ENCODE data around the gene AKAP6.
"Not testable (repeated sequence)": the region's sequence is repeated elsewhere in the genome, so short reads cannot be mapped to it uniquely, and the experiment has no call there.

Gene AKAP6

DNA sequence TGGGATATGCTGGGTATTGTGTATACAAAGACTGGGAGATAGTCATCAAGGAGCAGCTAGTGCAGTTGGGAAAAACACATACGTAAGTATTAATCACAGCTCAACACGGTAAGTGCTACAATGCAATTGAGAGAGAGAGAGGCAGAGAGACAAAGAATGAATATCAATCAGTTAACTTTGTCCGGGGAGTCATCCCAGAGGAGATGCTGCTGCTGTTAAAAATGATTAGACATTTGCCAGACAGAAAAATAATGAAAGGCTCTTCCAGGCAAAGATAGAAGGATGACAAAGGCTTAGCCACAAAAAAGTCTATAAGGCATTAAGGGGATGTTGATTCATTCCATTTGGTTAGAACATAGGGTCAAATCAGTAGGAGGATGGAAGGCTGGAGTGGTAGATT lies 45.1 kb downstream of the AKAP6 start:
- no peaks in the 10 kb centered on the region for H3K27me3 ChIP-seq (replicated peaks; ENCODE audit: control insufficient read depth, insufficient read depth, low read length)
- H3K4me3 ChIP-seq (ENCODE audit: low read length) = no peak overlapping the region

DNA sequence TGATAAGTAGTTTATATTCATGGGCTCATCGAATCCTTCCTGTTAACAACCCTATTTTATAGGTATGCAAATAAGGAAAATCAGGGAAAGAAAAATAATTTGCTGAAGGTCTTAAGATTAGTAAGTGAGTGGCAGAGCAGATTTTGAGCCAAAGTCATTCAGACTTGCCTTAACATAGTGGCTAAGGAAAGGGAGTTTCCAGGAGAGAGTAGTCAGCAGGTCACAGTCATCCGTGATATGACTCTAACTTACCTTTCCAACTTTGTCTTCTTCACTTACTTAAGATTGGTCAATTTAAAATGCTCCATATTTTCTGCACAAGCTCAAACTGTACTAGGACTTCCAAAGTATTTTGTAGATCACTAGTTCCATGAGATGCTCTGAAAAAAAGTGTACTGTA lies 46.6 kb downstream of the AKAP6 start:
- Histone ChIP-seq H3K27me3 (replicated peaks; ENCODE audit: control insufficient read depth, insufficient read depth, low read length) (no peaks in the 10 kb centered on the region), H3K4me1 (ENCODE audit: control insufficient read depth, insufficient read depth, low read length) (peaks cover 21% of the 10 kb centered on the region), H3K9me3 (ENCODE audit: control insufficient read depth, low read length) (no peaks in the 10 kb centered on the region), H3K4me3 (ENCODE audit: low read length) (no peak overlapping the region), H3K36me3 (ENCODE audit: control insufficient read depth, insufficient read depth, low read length, severe bottlenecking) (no peaks in the 10 kb centered on the region), H3K9ac (ENCODE audit: low read length) (no peak overlapping the region)
- no peak for DNase-seq (ENCODE audit: low read depth)

More for the DNA sequence above, 45.1 kb downstream of the AKAP6 start:
- H3K4me1 ChIP-seq (ENCODE audit: control insufficient read depth, insufficient read depth, low read length) = peaks cover 21% of the 10 kb centered on the region
- no peak overlapping the region for H3K9ac ChIP-seq (ENCODE audit: low read length)
- no peaks in the 10 kb centered on the region for H3K36me3 ChIP-seq (ENCODE audit: control insufficient read depth, insufficient read depth, low read length, severe bottlenecking)
- H3K9me3 ChIP-seq (ENCODE audit: control insufficient read depth, low read length) = no peaks in the 10 kb centered on the region
- DNase-seq (ENCODE audit: low read depth) = no peak

DNA sequence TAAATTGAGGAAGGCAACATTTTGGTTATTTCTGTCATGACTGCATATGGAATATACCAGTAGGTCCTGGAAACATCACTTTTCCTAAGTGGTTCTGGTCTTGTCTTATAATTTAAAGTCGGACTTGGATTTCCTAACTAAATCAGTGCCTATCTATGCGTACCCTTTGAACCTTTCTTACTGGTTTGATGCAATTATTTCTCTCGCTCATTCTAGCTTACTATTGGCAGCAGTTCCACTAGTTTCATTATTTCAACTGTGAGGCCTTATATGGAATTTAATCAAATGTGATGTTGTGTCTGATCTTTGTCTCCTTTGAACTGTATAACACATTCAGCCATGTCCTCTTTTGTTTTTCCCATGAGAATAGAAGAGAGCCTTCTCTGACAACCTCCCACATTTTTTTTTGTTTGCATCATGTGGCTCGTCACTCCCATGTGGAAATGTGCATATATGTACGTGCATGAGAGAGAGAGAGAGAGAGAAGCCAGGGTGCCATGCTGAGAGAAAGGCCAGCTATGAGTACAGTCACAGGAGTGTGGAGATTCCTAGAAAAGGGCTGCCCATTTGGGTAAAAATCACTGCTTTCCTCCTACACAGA lies 48.0 kb downstream of the AKAP6 start:
- Histone ChIP-seq H3K9me3 (ENCODE audit: control insufficient read depth, low read length) (no peaks in the 10 kb centered on the region), H3K27me3 (replicated peaks; ENCODE audit: control insufficient read depth, insufficient read depth, low read length) (no peaks in the 10 kb centered on the region), H3K4me3 (ENCODE audit: low read length) (no peak overlapping the region), H3K36me3 (ENCODE audit: control insufficient read depth, insufficient read depth, low read length, severe bottlenecking) (no peaks in the 10 kb centered on the region), H3K9ac (ENCODE audit: low read length) (no peak overlapping the region), H3K4me1 (ENCODE audit: control insufficient read depth, insufficient read depth, low read length) (peaks cover 9% of the 10 kb centered on the region)
- DNase-seq (ENCODE audit: low read depth) = no peak

DNA sequence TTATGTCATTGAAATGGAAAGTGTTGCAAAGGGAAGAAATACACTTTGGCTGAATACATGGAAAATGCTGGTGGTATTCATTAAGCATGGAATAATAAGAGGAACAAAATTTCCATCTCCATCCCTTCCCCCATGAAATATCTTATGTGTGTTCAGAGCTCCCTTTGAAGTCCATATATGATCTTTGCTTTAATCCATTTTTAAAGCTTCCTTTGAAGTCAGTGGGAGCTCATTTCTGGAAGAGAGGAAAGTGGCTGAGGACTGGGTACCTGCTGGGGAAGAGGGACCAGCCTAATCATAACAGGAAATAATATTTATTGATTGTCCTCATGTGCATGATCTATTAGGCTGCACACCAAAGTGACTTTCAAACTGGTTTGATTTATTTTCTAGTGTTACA lies 49.2 kb downstream of the AKAP6 start:
- Histone ChIP-seq H3K36me3 (ENCODE audit: control insufficient read depth, insufficient read depth, low read length, severe bottlenecking) (no peaks in the 10 kb centered on the region), H3K4me3 (ENCODE audit: low read length) (no peak overlapping the region), H3K9me3 (ENCODE audit: control insufficient read depth, low read length) (no peaks in the 10 kb centered on the region), H3K4me1 (ENCODE audit: control insufficient read depth, insufficient read depth, low read length) (peaks cover 5% of the 10 kb centered on the region), H3K27me3 (replicated peaks; ENCODE audit: control insufficient read depth, insufficient read depth, low read length) (no peaks in the 10 kb centered on the region), H3K9ac (ENCODE audit: low read length) (no peak overlapping the region)
- DNase-seq (ENCODE audit: low read depth) = no peak

DNA sequence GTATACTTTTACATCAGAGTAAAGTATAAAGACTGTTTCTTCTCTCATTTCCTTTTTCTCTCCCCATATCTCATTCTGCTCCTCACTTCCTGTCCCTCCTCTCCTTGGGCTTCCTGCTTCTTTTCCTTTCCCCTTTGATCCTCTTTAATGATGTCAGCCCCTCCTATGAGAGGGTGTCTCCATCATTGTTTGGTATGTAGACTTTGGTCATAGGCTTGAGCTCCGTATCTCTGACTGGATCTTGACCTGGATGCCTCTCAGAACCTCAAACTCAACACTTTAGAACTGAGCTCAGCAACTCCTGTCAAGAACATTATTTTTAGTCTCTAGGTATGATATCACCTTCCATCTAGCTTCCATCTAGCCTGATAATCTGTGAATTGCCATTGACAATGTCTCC lies 50.3 kb downstream of the AKAP6 start:
- no peak overlapping the region for H3K9ac ChIP-seq (ENCODE audit: low read length)
- DNase-seq (ENCODE audit: low read depth) = no peak
- no peaks in the 10 kb centered on the region for H3K9me3 ChIP-seq (ENCODE audit: control insufficient read depth, low read length)
- H3K4me3 ChIP-seq (ENCODE audit: low read length) = no peak overlapping the region
- no peaks in the 10 kb centered on the region for H3K4me1 ChIP-seq (ENCODE audit: control insufficient read depth, insufficient read depth, low read length)
- no peaks in the 10 kb centered on the region for H3K36me3 ChIP-seq (ENCODE audit: control insufficient read depth, insufficient read depth, low read length, severe bottlenecking)
- no peaks in the 10 kb centered on the region for H3K27me3 ChIP-seq (replicated peaks; ENCODE audit: control insufficient read depth, insufficient read depth, low read length)

DNA sequence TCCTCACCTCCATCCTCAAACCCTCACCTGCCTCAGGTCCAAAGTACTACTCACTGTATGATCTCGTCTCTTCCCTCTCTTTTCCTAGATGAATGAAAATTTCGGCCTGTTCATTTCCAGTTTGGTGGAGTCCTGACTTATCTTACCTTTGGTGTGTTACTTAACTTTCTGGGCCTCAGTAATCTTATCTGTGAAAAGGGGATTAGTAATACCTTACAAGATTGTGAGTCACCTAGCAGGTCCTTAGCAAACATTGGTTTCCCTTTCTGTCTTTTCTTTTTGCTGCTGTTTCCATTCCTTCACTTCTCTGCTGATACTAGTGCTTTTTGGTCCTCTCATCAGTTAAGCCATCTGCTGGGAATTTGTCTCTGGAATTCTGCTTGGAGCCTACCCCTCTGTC lies 52.8 kb downstream of the AKAP6 start:
- Histone ChIP-seq H3K36me3 (ENCODE audit: control insufficient read depth, insufficient read depth, low read length, severe bottlenecking) (no peaks in the 10 kb centered on the region), H3K9me3 (ENCODE audit: control insufficient read depth, low read length) (no peaks in the 10 kb centered on the region), H3K9ac (ENCODE audit: low read length) (no peak overlapping the region), H3K27me3 (replicated peaks; ENCODE audit: control insufficient read depth, insufficient read depth, low read length) (no peaks in the 10 kb centered on the region), H3K4me1 (ENCODE audit: control insufficient read depth, insufficient read depth, low read length) (no peaks in the 10 kb centered on the region), H3K4me3 (ENCODE audit: low read length) (no peak overlapping the region)
- no peak for DNase-seq (ENCODE audit: low read depth)

DNA sequence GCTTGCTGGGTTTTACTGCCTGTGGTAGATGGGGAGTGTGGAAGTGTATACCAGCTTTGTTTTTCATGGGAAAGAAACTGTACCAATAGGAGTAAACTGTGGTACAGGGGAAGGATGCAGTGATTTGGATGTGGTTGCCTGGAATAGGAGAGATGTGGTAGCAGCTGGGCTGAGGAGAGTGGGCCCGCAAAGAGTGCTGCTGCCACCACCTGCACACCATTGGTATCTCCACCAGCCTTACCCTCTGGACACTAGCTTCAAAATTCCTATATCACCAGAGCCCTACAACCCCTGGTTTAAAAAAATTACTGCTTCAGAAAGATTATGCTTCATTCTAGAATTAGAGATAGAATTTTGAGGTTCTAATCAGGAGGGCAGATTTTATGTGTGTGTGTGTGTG lies 53.6 kb downstream of the AKAP6 start:
- Histone ChIP-seq H3K27me3 (replicated peaks; ENCODE audit: control insufficient read depth, insufficient read depth, low read length) (no peaks in the 10 kb centered on the region), H3K9ac (ENCODE audit: low read length) (no peak overlapping the region), H3K4me1 (ENCODE audit: control insufficient read depth, insufficient read depth, low read length) (no peaks in the 10 kb centered on the region), H3K9me3 (ENCODE audit: control insufficient read depth, low read length) (no peaks in the 10 kb centered on the region), H3K36me3 (ENCODE audit: control insufficient read depth, insufficient read depth, low read length, severe bottlenecking) (no peaks in the 10 kb centered on the region), H3K4me3 (ENCODE audit: low read length) (no peak overlapping the region)
- DNase-seq (ENCODE audit: low read depth) = peak; percentile 24

DNA sequence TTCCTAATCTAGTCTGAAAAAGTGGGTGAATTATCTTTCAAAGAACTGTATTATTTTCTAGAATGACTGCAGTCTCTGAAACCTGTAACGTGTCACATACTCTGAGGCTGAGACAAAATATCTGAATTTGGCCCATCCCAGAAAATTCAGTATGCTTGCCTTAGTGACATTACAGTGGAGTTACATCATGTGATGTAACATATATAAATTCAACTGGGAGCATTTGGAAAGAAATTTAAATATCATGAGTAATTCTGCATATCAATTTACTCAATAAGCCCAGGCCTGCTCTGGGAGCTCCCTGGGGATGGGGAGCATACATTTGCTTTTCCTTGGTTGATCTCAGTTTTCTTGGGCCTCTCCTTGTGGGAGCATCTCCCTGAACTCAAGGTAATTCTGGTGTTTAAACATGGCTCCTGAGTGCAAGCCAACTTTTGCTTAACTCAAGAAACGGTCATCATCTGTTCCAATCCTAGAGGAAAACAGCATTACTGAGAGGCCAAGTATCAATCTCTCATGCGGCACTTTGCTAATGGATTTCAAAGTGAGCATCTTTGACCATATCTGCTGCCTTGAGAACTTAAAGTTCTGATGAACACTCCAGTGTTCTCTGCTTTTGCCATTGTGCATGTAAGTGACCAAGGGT lies 54.4 kb downstream of the AKAP6 start:
- H3K27me3 ChIP-seq (replicated peaks; ENCODE audit: control insufficient read depth, insufficient read depth, low read length) = no peaks in the 10 kb centered on the region
- no peak overlapping the region for H3K9ac ChIP-seq (ENCODE audit: low read length)
- peak; percentile 15 for DNase-seq (ENCODE audit: low read depth)
- no peaks in the 10 kb centered on the region for H3K9me3 ChIP-seq (ENCODE audit: control insufficient read depth, low read length)
- no peaks in the 10 kb centered on the region for H3K4me1 ChIP-seq (ENCODE audit: control insufficient read depth, insufficient read depth, low read length)
- H3K36me3 ChIP-seq (ENCODE audit: control insufficient read depth, insufficient read depth, low read length, severe bottlenecking) = no peaks in the 10 kb centered on the region
- H3K4me3 ChIP-seq (ENCODE audit: low read length) = no peak overlapping the region

DNA sequence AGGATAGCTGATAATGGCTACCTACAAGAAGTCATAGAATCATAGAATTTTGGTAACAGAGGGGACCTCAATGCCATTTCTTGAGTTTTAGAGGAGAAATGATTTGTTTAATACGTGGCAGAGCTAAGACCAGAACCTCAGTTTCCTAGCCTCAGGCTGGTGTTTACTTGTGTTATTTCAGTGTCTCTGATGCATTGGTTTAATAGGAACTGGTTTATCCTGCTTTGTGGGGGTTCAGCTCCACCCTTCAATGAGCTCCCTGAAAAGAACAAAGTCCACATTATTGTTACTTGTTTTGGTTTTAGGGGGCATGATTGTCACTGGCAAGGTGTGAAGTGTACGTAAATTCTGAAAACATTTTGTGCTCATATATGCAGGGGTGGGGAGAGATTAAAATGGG lies 55.4 kb downstream of the AKAP6 start:
- H3K9me3 ChIP-seq (ENCODE audit: control insufficient read depth, low read length) = peaks cover 6% of the 10 kb centered on the region
- no peaks in the 10 kb centered on the region for H3K27me3 ChIP-seq (replicated peaks; ENCODE audit: control insufficient read depth, insufficient read depth, low read length)
- no peak for DNase-seq (ENCODE audit: low read depth)

DNA sequence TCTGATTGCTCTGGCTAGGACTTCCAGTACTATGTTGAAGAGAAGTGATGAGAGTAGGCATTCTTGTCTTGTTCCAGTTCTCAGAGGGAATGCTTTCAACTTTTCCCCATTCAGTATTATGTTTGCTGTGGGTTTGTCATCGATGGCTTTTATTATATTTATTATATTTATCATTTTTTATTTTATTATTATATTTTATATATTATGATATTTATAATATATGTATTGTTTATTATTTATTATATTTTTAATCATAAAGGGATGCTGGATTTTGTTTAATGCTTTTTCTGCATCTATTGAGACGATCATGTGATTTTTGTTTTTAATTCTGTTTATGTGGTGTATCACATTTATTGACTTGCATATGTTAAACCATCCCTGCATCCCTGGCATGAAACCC lies 58.2 kb downstream of the AKAP6 start:
- H3K9me3 ChIP-seq (ENCODE audit: control insufficient read depth, low read length) = peaks cover 17% of the 10 kb centered on the region
- not testable (repeated sequence) for H3K9ac ChIP-seq (ENCODE audit: low read length); H3K36me3 ChIP-seq (ENCODE audit: control insufficient read depth, insufficient read depth, low read length, severe bottlenecking); H3K4me3 ChIP-seq (ENCODE audit: low read length); H3K27me3 ChIP-seq (replicated peaks; ENCODE audit: control insufficient read depth, insufficient read depth, low read length); H3K4me1 ChIP-seq (ENCODE audit: control insufficient read depth, insufficient read depth, low read length); DNase-seq (ENCODE audit: low read depth)

More for the DNA sequence above, 55.4 kb downstream of the AKAP6 start:
- H3K9ac ChIP-seq (ENCODE audit: low read length) = no peak overlapping the region
- no peaks in the 10 kb centered on the region for H3K4me1 ChIP-seq (ENCODE audit: control insufficient read depth, insufficient read depth, low read length)
- no peaks in the 10 kb centered on the region for H3K36me3 ChIP-seq (ENCODE audit: control insufficient read depth, insufficient read depth, low read length, severe bottlenecking)
- H3K4me3 ChIP-seq (ENCODE audit: low read length) = no peak overlapping the region

DNA sequence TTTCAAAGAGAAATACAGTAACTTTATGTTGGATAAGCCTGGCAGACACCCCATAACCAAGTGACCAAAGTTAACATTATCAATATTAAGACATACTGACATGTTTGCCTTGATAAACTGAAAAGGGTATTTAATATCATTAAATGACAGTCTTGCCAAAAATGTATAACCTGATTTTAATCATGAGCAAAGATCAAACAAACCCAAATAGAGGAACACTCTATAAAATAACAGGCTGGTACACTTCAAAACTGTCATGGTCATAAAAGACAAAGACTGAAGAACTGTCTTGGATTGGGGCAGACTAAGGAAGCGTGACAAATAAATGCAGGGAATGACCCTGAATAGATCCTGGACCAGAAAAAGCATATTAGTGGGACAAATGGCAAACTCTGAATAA lies 64.0 kb downstream of the AKAP6 start:
- Histone ChIP-seq H3K4me3 (ENCODE audit: low read length) (no peak overlapping the region), H3K9me3 (ENCODE audit: control insufficient read depth, low read length) (peaks cover 21% of the 10 kb centered on the region), H3K9ac (ENCODE audit: low read length) (no peak overlapping the region), H3K27me3 (replicated peaks; ENCODE audit: control insufficient read depth, insufficient read depth, low read length) (peaks cover 5% of the 10 kb centered on the region), H3K4me1 (ENCODE audit: control insufficient read depth, insufficient read depth, low read length) (peaks cover 7% of the 10 kb centered on the region), H3K36me3 (ENCODE audit: control insufficient read depth, insufficient read depth, low read length, severe bottlenecking) (no peaks in the 10 kb centered on the region)
- no peak for DNase-seq (ENCODE audit: low read depth)

DNA sequence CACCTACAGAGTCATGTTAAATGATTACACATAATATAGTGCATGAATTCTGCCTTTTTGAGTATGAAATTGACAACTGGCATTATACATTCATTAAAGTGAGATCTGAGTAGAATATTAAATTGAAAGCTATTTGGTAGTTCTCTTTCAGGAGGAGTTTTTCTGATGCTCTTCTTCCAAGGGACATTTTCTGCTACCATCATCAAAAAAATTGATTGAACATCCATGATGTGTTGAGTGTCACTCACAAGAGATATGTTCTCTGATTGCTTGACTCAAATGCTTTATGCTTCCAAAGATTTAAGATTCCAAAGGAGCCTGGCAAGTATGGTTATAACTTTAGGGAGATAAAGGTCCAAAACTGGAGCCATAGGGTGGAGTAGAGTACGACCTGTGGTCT lies 64.9 kb downstream of the AKAP6 start:
- H3K27me3 ChIP-seq (replicated peaks; ENCODE audit: control insufficient read depth, insufficient read depth, low read length) = peaks cover 5% of the 10 kb centered on the region

More for the DNA sequence above, 64.9 kb downstream of the AKAP6 start:
- H3K36me3 ChIP-seq (ENCODE audit: control insufficient read depth, insufficient read depth, low read length, severe bottlenecking) = no peaks in the 10 kb centered on the region
- H3K9me3 ChIP-seq (ENCODE audit: control insufficient read depth, low read length) = peaks cover 18% of the 10 kb centered on the region
- H3K9ac ChIP-seq (ENCODE audit: low read length) = no peak overlapping the region
- no peak for DNase-seq (ENCODE audit: low read depth)
- H3K4me3 ChIP-seq (ENCODE audit: low read length) = no peak overlapping the region
- peaks cover 11% of the 10 kb centered on the region for H3K4me1 ChIP-seq (ENCODE audit: control insufficient read depth, insufficient read depth, low read length)

Data from adipocyte (in vitro differentiated cells).